Measurements from ENCODE around the gene ALOX15. TPM values are rescaled to one million over a fixed set of nuclear protein-coding genes. Genes with fewer than 3 reads are reported as not detected.

The ALOX15 gene
- total RNA-seq, 1 experiment from 2014 or later: not detected

DNA sequence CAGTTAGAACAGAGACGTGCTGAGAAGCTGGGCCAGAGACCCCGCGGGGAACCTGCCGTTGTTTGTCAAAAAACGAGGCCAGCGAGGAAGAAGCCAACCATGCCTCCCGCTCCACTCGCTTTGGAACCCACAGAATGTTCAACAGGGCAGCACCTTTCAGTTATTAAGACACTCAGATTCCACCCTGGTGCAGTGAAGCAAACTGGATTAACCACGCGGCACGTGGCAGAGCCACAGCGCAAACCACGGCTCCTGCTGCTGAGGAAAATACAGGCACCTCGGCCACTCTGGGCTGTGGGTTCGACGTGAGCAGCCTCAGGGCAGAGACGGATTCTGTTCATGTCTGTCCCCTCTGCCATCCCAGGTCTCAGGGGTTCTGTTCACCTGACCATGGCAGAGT lies 24.4 kb downstream of the ALOX15 start:
- H3K36me3 Mint-ChIP-seq (ENCODE audit: insufficient read depth, unreplicated experiment): no peaks in the 10 kb centered on the region
- ChIA-PET POLR2A (no interaction called here), CTCF (interaction anchor here (2.6 to 4.0 kb wide), 2 partner anchors 9 to 51 kb away, joined by 17 to 25 read pairs; no protein-coding TSS in a partner anchor)
- intact Hi-C loops (cut with micrococcal nuclease): no loop called here
- no peak for DNase-seq (ENCODE audit: unreplicated experiment)
- no peak for TF ChIP-seq CTCF (IDR thresholded peaks at IDR 0.05; ENCODE audit: unreplicated experiment)
- BruUV-seq (replicated peaks): no TSS peak
- H3K4me1 Mint-ChIP-seq (ENCODE audit: insufficient read depth, unreplicated experiment): no peaks in the 10 kb centered on the region
- no peaks in the 10 kb centered on the region for H3K9me3 Mint-ChIP-seq (ENCODE audit: unreplicated experiment)
- no peak overlapping the region for H3K4me3 Mint-ChIP-seq (ENCODE audit: unreplicated experiment)
- no peak overlapping the region for H3K27ac Mint-ChIP-seq (ENCODE audit: low read depth, unreplicated experiment)
- peaks cover 33% of the 10 kb centered on the region for H3K27me3 Mint-ChIP-seq (ENCODE audit: insufficient read depth, unreplicated experiment)

DNA sequence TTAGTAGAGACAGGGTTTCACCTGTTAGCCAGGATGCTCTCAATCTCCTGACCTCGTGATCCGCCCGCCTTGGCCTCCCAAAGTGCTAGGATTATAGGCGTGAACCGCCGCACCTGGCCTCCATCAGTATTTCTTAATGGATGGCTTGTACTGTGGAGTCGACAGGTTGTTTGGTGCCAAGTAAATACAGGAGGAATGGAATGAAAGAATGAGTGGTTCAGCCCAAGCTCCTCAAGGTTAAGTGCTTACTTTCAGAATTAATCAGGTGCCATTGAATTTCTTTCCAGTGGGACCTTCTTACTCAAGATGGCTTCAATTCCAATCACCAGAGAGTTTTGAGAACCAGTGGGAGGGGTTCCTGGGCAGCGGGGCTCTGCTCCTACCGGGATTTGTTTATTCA lies 25.0 kb downstream of the ALOX15 start:
- H3K4me3 Mint-ChIP-seq (ENCODE audit: unreplicated experiment): no peak overlapping the region
- no peak for TF ChIP-seq CTCF (IDR thresholded peaks at IDR 0.05; ENCODE audit: unreplicated experiment)
- no peak for DNase-seq (ENCODE audit: unreplicated experiment)
- H3K27me3 Mint-ChIP-seq (ENCODE audit: insufficient read depth, unreplicated experiment): peaks cover 33% of the 10 kb centered on the region
- H3K27ac Mint-ChIP-seq (ENCODE audit: low read depth, unreplicated experiment): no peak overlapping the region
- H3K4me1 Mint-ChIP-seq (ENCODE audit: insufficient read depth, unreplicated experiment): no peaks in the 10 kb centered on the region
- CTCF ChIA-PET: interaction anchor here (0.7 to 4.0 kb wide), 4 partner anchors 9 to 611 kb away, joined by 3 to 25 read pairs (median 10); no protein-coding TSS in a partner anchor
- no TSS peak for BruUV-seq (replicated peaks)
- no peaks in the 10 kb centered on the region for H3K9me3 Mint-ChIP-seq (ENCODE audit: unreplicated experiment)
- H3K36me3 Mint-ChIP-seq (ENCODE audit: insufficient read depth, unreplicated experiment): no peaks in the 10 kb centered on the region
- intact Hi-C loops (cut with micrococcal nuclease): no loop called here
- POLR2A ChIA-PET: no interaction called here

- intact Hi-C loops (cut with micrococcal nuclease): no loop called here
- Mint-ChIP-seq H3K4me3 (ENCODE audit: unreplicated experiment) (no peak overlapping the region), H3K27ac (ENCODE audit: low read depth, unreplicated experiment) (no peak overlapping the region), H3K9me3 (ENCODE audit: unreplicated experiment) (no peaks in the 10 kb centered on the region), H3K4me1 (ENCODE audit: insufficient read depth, unreplicated experiment) (no peaks in the 10 kb centered on the region), H3K27me3 (ENCODE audit: insufficient read depth, unreplicated experiment) (peaks cover 54% of the 10 kb centered on the region), H3K36me3 (ENCODE audit: insufficient read depth, unreplicated experiment) (no peaks in the 10 kb centered on the region)
- POLR2A ChIA-PET: interaction anchor here (1.3 kb wide), 1 partner anchor 12 kb away, joined by 4 read pairs; no protein-coding TSS in a partner anchor
- no TSS peak for BruUV-seq (replicated peaks)
- CTCF ChIA-PET: interaction anchor here (1.5 to 2.0 kb wide), 2 partner anchors 15 to 44 kb away, joined by 5 to 7 read pairs; no protein-coding TSS in a partner anchor
- no peak for TF ChIP-seq CTCF (IDR thresholded peaks at IDR 0.05; ENCODE audit: unreplicated experiment)
- DNase-seq (ENCODE audit: unreplicated experiment): no peak
Observed at GRCh38 chr17:4610656-4611055, 30.8 kb downstream of the ALOX15 start.

DNA sequence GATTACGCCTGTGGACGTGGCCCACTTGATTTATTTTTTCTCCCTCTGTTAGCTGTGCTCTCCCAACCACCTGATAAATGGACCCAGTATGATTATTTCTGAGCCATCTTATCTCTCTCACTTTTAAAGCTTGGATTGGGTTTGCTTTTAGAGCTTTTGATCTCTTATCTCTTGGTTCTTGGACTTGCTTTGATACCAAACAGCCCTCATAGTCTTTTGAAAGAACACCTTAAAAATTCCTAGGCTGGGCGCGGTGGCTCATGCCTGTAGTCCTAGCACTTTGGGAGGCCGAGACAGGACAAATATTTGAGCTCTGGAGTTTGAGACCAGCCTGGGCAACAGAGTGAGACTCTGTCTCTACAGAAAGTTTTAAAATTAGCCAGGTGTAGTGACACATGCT lies 31.3 kb downstream of the ALOX15 start:
- H3K27me3 Mint-ChIP-seq (ENCODE audit: insufficient read depth, unreplicated experiment): peaks cover 49% of the 10 kb centered on the region

More for the DNA sequence above, 31.3 kb downstream of the ALOX15 start:
- Mint-ChIP-seq H3K36me3 (ENCODE audit: insufficient read depth, unreplicated experiment) (no peaks in the 10 kb centered on the region), H3K4me3 (ENCODE audit: unreplicated experiment) (no peak overlapping the region), H3K9me3 (ENCODE audit: unreplicated experiment) (no peaks in the 10 kb centered on the region), H3K4me1 (ENCODE audit: insufficient read depth, unreplicated experiment) (no peaks in the 10 kb centered on the region), H3K27ac (ENCODE audit: low read depth, unreplicated experiment) (no peak overlapping the region)
- ChIA-PET CTCF (interaction anchor here (1.5 to 2.0 kb wide), 2 partner anchors 15 to 43 kb away, joined by 5 to 7 read pairs; no protein-coding TSS in a partner anchor), POLR2A (interaction anchor here (1.3 kb wide), 1 partner anchor 12 kb away, joined by 4 read pairs; no protein-coding TSS in a partner anchor)
- no TSS peak for BruUV-seq (replicated peaks)
- DNase-seq (ENCODE audit: unreplicated experiment): no peak
- no peak for TF ChIP-seq CTCF (IDR thresholded peaks at IDR 0.05; ENCODE audit: unreplicated experiment)
- intact Hi-C loops (cut with micrococcal nuclease): no loop called here
